ENCODE measurements around the gene PSMC5.

PSMC5 gene

DNA sequence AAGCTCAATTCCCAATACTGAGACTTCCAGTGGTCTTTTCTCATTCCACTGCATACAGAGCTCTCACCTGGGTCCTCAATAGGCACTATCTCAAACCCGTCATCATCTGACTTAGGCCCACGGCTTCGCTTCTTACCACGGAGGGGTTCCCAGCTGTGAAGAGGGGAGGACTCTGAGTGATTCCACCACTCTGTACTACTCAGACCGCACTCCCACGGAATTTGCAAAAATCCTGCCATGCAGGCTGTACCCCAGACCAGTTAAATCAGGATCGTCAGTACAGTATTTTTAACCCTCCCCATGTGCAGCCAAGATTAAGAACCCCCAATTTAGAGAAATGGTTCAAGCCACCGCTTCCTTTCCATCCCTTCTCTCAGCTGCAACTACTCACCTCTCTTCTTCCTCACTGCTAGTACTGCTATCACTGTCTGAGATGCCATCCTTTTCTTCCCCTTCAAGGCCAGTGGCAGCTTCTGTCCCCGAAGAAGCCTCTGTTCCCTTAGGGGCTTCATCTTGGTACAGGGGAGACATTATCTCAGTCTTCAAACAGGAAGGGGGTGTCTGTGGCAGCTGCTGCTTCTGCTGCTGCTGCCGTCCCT, 6.2 kb upstream of the PSMC5 start:
- no peak for DNase-seq (ENCODE audit: low spot score)

DNA sequence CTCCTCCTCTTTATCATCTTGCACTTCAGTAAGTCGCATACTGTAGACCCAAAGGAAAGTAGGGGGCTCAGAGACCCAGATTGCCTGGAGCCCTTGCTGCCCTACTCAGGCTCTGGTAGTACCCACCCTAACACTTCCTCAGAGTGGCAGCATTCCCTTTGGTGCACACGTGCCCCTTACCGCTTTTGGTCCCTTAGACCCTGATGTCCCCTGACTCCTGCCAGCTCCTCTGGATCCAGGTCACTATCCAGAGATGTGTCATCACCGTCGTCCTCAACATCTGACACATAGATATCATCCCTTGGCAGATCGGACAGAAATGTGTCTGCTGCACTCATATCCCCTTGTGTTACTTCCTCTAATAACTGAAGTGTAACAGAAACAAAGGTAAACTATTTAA, 5.4 kb upstream of the PSMC5 start:
- no peak for DNase-seq (ENCODE audit: low spot score)

DNA sequence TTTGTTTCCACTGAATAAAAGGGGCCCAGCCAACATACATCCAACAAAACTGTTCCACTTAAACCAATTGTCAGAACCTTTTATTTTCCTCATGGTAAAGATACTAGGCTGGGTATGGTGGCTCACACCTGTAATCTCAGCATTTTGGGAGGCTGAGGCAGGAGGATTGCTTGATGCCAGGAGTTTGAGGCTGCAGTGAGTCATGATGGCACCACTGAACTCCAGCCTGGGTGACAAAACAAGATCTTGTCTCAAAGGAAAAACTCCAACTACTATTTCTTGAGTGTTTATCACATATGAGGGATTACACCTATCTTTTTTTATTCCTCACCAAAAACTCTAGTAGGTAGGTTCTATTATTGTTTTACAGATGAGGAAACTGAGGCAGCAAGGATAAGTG, 4.7 kb upstream of the PSMC5 start:
- DNase-seq (ENCODE audit: low spot score), result no peak

DNA sequence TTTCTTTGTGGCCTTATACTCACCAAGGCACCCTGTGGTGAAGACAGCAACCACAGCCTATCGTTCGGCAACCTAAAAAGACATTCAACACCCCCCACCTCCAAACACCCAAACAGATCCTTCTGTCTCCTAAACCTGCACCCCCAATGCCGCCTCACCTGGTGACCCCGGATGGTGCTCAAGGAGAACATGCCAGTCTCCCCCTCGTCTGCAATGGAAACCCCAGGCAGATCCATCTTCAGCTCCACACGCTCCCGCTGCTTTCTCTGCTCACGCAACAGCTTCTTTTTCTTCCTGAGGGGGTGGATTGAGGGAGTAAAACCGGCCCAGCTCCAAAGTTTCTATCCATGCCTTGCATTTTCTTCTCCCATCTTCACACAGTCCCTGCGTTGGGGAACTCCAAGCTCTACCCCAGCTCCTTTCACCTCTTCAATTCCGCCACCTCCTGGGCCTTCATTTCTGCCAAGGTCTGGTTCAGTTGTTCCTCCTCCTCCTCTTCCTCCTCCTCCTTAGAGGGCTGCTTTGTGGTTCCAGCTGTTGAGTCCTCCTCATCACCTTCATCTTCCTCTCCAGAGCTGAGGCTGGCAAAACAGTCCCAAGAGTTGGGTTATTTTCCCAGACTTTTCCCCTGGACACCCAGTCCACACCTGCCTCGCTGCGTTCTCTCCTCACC, 3.4 kb upstream of the PSMC5 start:
- DNase-seq (ENCODE audit: low spot score), result no peak

DNA sequence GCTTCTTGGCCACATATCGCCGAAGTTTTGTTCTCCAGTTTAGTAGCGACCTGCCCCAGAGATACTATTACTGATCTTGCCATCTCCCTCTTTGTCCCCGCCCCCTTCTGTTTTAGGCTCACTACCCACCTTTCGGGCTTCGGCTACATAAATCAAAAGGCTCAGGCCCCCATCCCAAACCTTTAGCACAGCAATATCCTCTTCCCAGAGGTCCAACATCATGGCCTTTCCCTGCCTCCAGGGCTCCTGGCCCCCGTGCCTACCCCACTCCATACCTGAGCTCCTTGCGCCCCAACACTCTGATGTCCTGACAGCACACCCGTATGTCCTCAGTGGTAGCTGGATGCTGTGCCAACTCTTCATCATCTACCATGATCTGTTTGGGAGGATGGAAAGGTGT, 2.9 kb upstream of the PSMC5 start:
- DNase-seq (ENCODE audit: low spot score), result no peak

DNA sequence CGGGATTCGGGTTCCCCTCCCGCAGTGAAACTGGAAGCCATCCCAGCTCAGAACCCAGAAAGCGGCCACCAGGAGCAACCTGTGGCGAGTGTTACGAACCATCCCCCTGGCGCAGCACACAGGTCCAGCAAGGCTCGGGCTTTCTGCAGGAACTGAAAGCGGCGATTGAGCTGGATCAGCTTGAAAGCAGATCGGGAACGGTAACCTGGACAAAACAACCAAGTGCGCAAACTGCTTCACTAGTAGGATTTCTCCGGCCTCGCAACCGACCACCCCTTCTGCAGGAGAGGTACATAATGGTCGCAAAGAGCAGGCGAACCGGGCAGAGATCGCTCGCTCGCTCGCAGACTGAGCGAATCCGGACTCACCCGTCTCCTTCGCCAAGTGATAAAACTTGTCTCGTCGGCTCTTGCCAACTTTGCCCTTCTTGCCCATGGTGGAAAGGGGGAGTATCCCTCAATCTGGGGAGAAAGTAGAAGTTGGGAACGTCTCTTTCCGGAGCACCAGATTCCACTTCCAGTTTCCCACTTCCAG, 696 bp upstream of the PSMC5 start:
- no peak for DNase-seq (ENCODE audit: low spot score)

DNA sequence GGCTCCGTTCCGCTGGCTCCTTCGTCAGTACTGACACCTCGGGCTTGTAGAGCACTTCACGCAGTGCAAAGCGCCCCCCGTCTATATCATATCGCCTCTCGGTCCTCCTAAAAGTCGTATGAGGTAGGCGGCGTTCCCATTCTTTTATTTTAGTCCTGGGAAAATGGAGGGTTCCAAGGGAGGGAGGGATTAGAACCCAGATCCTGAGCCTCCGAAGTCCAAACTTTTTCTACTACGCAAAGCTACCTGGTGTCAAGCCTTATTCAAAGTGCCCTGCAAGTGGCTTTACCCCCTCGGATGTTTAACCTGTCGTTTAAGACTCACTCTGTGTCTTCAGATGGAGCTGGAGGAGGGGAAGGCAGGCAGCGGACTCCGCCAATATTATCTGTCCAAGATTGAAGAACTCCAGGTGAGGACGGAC, 580 bp downstream of the PSMC5 start:
- DNase-seq (ENCODE audit: low spot score), result no peak

DNA sequence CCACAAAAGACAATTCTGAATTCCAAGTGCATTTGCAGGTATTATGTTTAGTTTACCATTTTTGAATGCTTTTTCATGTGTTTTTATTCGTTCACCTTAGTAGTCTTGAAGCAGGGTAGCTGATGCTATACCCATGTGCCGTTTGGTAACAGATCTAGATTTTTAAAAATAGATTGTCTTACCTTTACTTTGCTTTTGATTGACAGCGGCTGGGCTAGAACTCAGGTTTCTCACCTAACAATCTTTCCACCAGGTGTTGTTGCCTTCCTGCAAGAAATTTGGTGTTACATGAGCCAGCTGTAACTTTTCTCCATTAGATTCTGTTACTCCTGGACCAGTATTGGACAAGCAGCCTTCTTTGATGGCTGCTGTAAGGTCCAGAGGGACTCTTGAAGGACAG, 1.7 kb downstream of the PSMC5 start:
- no peak for DNase-seq (ENCODE audit: low spot score)

DNA sequence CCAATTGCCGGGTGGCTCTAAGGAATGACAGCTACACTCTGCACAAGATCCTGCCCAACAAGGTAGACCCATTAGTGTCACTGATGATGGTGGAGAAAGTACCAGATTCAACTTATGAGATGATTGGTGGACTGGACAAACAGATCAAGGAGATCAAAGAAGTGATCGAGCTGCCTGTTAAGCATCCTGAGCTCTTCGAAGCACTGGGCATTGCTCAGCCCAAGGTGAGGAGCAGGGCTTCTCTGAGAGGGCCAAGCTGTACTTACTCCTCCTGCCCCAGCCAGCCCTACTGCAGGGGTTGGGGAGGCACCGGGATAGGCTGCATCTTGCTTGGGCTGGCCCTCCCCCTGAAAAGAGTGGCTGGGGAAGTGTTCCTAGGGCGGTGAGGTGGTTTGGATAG, 3.0 kb downstream of the PSMC5 start:
- DNase-seq (ENCODE audit: low spot score), result no peak

DNA sequence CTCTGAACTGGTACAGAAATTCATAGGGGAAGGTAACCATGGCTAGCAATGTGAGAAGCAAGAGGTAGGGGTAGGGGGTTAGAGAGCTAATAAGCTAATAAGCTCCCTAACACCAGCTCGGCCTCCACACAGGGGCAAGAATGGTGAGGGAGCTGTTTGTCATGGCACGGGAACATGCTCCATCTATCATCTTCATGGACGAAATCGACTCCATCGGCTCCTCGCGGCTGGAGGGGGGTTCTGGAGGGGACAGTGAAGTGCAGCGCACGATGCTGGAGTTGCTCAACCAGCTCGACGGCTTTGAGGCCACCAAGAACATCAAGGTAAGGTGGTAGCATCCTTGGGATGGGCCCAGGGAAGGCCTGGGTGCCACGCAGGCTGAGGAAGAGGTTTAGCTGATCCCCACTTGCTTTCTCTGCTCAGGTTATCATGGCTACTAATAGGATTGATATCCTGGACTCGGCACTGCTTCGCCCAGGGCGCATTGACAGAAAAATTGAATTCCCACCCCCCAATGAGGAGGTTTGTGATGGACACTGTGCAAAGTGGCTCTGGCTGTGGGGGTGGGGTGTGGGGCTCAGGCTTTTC, 3.8 kb downstream of the PSMC5 start:
- no peak for DNase-seq (ENCODE audit: low spot score)

DNA sequence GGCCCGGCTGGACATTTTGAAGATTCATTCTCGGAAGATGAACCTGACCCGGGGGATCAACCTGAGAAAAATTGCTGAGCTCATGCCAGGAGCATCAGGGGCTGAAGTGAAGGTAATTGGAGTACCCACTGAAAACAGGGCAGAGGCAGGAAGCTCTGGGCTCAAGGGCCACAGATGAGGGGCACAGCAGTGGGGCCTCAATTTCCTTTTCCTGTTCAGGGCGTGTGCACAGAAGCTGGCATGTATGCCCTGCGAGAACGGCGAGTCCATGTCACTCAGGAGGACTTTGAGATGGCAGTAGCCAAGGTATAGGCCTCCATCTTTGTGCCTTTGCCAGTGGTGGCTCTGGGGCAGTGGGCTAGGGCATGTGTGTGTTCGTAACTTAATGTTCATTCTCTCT, 4.3 kb downstream of the PSMC5 start:
- DNase-seq (ENCODE audit: low spot score), result no peak

DNA sequence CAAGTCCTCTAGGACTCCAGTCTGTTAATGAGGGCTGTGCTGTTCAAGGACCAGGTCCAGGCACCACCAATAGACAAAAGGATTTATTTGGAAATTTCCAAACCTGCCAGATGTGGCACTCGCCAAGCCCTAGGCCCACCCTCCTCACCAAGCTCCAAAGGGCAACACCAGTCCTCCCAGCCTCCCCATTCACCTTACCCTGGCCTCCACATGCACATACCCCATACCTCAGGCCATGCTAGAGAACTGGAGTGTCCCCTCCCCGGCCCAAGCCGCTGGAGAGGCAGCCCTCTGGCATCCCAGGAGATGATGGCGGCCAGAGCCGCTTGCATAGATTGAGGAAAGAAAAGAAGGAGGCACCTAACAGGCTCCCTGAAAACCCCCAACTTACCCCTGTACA, 4.8 kb downstream of the PSMC5 start:
- no peak for DNase-seq (ENCODE audit: low spot score)

DNA sequence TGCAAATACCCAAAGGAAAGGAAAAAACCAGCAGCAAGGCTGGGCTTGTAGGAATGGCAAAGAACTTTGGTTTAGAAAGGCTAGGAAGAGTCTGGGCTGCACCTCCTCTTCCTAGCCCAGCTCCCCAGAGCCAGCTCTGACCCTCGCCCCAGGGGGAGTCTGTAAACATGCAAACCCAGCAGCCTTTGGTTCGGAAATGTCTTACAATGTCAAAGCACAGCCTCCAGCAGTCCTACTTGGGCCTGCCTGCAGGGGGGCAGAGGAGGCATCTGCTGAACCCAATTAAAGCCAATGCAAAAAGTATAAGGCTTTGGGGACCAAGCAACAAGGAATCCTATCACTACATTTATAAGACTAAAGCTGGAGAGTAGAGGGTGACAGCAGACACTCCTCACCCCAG, 5.2 kb downstream of the PSMC5 start:
- no peak for DNase-seq (ENCODE audit: low spot score)

DNA sequence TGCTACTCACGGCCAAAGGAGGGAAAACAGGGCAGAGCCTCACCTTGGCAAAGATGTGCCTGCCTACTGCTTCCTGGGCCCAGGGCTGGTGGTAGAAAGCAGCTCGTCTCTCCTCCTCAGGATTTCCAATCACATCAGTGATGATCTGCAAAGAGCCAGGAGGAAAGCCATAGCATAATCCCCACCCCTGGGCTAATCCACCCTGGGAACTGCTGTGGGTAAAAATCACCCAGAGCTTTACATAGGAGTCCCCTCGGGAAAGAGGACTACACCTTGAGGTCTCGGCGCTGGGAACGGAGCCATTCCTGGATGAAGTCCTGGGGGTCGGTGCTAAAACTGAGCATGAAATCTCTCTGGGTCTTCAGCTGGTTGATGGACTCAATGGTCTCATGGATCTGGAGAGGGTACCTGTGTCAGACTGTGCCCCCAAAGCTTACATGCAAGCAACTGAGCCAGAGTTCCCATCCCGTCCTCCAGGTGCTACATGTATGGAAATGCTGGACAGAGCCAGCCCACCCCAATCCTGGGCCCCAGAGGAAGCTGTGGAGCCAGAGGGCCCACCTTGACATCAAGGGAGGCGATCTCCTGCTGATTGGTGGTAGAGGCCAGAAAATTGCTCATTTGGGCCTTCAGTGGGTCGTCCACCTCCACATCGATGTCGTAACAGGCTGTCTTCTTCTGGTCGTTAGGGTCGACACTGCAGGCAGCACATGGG, 6.0 kb downstream of the PSMC5 start:
- DNase-seq (ENCODE audit: low spot score), result no peak

DNA sequence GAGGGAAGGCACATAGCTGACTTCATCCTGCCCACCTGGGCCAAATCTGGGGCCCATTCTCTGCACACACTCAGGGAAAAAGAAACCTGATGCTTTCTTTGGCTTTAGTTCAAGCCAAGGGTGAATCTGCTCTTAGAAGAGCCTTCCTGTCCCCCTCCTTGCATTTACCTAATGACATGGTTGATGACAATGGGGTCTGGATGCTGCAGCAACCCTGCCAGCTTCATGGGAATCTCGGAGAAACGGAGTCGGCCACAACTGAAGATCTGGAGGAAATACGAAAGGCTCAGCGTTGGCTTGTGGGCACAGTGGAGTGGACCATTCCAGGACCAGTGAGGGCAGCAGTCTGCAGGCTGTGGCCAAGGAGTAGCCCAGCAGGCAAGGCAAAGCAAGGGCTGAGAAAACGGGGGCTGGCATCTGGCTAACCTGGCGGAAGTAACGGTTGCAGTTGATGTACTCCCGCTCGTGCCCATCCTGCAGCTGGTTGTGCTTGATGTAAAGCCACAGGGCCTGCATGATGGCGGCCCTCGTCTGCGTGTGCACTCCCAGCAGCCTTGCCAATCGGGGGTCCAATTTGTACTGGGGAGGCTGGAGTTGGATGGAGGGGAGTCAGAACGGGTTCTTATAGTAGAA, 6.6 kb downstream of the PSMC5 start:
- DNase-seq (ENCODE audit: low spot score), result no peak

DNA sequence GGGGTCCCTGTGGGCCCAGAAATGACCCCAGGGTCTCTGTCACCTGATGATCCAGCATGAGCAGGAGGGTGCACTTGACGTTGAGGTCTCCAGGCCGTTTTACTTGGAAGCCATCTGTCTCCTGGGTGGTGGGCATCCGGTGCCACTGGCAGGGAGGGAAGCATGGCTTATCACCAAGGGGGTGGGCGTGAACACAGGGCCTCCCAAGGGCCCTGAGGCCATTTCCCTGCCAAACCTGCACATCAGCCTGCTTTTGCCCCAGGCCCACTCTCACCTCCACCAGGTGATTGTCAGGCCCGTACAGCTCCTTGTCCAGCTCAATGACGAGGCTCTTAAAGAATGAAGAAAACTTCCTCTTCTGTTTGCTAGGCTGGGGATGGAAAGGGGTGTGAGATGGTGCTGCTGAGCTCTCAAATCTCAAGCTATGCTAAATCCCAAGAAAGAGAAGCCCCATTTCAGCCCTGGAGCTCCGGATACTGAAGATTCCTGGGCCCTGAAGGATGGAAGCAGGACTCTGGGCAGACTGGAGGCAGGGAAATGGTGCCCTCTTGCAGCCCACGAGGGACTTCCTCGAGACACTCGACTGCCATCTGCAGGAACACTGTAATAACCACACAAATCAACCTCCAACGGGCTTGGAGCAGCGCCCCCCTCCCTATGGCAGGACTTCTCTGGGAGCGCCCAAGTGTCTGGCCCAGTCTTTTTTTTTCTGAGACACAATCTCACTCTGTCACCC, 7.4 kb downstream of the PSMC5 start:
- DNase-seq (ENCODE audit: low spot score), result peak; percentile 91

DNA sequence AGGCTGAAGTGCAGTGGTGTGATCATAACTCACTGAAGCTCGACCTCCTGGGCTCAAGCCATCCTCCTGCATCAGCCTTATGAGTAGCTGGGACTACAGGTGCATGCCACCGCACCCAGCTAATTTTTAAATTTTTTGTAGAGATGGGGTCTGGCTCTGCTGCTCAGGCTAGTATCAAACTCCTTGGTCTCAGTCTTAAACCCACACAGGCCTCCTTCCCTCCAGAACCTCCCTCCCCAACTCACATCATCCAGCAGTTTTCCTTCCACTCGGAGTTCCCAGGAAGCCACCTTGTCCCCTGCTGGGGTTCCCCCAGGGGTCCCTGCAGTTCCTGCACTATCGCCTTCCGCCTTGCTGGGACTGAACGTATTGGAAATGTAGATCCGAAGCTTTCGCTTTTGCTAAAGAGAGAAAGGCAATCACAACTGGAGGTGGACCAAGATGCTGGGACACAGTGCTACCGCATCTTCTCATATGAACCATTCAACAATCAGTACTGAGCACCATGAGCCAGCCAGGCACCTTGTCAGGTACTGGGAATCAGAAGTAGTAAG, 8.0 kb downstream of the PSMC5 start:
- DNase-seq (ENCODE audit: low spot score), result no peak

DNA sequence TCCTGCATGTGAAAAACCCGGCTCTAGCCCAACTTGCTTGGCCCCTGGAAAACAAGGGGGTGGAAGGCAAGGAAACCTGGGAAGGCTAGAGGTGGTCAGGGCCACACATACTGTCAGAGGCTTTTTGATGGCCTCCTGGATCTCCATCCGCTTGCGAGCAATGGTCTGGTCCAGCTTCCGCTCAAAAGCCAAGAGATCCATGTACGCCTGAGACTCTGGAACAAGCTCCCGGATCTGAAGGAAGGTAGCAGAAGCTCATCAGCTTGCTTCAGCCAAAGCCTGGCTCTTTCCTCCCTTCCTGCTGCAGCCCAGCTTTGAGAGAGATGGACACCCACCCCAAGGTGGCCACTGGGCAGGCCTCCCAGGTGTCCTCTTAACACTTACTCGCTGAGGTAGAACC, 9.6 kb downstream of the PSMC5 start:
- no peak for DNase-seq (ENCODE audit: low spot score)

DNA sequence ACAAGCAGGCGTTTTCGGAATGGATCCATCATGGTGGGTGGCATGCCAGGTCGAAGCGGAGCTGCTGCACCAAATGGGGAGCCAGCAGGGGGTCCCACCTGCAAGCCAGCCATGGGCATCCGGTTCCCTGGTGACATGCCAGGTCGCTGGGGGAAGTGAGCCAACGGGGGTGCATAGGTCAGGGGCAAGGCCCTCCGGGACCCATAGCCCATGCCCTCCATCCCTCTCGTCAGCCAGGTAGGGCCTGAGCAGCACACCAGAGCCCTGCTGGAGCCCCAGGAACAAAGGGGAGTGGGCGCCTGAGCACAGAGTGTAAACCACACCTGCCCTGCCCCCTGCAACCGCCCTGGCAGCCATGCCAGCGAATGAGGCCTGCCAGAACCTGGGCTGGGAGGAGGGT, 10.2 kb downstream of the PSMC5 start:
- DNase-seq (ENCODE audit: low spot score), result no peak

DNA sequence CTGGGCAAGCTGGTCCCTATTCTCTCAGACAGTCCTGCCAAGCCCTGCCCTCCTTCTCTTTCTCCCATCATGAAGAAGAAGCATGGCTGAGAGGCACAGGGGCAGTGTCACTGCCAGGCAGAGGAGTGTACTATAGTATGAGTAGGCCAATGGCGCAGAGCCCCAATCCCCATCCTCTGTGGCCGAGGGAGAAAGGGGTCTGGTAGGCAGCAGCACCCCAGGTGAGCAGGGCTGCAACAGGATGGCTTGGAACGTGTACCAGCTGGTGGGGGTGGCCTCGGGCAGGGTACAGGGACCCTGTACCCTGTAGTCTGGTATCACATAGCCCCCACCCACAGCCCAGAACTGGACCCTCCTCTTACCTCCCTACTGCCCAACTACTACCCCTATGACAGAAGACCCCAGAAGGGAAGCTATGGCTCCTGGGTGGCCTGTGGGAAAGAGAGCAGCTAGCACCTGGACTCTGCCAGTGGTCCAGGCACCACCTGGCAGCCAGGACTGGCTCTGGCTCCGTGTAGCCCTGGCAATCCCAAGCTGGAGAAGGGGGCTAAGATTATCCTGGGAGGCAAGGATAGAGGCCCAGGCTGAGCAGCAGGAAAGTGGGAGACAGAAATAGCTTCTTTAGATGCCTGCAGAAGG, 10.8 kb downstream of the PSMC5 start:
- DNase-seq (ENCODE audit: low spot score), result no peak

All from SK-N-DZ (cell line).